Ammon's horn (tissue), 1 donor: ENCODE results near the gene CD44.

Experiments used
- DNase-seq: peaks from one replicate; pipeline ENCODE4 v3.0.0-alpha.2; 2016; ENCODE audit warnings: low spot score

Gene CD44

DNA sequence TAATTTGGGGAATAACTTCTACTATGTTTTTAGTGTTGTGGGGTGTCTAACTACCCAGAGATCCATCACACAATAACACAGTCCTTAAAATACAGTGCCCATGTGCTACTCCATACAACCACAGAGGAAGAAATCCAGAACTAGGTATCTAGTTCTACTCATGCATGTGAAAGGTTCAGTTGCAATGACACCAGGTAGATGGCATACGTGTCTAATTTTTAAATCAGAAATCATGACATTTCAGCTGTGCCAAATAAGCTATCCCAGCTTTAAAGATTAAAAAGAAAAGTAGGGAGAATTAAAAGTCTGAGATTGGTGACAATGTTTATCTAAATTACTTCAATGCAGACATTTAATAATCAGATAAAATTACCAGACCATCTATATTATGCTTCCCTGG is 122.2 kb downstream of the CD44 start:
- DNase-seq, result no peak

DNA sequence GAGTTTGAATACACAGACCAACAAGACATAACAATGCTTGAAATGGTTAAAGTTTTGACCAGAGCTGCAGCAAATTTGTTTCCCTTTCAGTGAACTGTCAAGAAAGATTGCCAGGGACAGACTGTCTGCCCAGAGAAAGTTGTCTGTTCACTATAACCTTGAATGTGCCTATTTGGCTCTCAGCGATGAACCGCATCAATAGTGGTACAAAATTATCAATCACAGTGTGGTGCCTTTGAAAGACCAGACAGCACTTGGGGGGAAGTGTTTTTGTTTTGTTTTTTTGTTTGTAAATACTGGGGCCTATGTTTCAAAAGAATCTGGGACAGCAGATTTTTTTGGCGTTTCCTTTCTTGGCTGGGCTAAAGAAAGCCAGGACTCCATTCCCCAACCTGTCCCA is 123.1 kb downstream of the CD44 start:
- peak; percentile 38 for DNase-seq

DNA sequence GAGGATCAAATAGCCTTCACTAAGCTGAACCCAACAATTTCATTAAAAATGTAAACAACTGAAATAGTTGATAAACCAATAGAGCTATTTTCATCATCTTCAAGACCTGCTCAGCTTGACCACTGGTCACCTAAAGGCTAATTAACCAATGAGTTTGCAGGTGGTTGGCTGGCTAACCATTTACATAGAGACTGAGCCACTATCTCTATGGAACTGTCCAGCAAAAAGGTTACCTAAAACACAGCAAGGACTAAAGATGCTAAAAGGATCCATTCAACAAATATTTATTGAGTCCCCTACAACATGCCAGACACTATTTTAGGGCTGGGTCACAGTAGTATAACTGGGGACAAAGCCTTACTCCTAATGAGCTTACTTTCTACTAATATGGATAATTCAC is 123.8 kb downstream of the CD44 start:
- DNase-seq, result no peak

DNA sequence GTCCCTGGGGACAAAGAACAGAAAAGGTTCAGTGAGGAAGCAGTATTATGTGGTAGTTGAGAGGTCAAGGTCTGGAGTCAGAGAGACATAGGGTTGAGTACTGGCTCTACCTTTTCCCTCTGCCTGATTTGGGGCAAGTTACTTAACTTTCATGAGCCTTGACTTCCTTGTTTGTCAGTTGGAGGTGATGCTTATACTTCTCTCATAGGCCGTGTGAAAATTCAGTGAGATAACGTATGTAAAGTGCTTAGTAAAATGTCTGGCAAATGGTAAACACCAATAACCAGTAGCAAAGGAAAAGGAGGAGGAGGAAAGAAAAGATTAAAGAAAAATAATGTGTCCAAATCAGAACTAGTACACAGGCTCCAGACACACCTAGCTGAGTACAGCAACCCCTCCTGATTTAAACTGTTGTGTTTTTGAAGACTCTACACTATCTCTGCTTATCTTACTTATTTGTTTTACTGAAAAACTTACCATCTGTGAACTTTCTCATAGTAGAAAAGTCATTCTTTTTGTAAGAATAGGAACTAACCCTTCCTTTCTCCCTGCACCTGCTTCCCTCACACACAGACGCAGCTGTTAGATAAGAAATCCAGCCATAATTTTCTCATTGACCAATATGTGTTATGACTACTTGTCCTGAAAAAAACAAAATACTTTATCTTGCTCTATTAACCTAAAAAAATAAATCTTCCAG is 126.9 kb downstream of the CD44 start:
- no peak for DNase-seq

DNA sequence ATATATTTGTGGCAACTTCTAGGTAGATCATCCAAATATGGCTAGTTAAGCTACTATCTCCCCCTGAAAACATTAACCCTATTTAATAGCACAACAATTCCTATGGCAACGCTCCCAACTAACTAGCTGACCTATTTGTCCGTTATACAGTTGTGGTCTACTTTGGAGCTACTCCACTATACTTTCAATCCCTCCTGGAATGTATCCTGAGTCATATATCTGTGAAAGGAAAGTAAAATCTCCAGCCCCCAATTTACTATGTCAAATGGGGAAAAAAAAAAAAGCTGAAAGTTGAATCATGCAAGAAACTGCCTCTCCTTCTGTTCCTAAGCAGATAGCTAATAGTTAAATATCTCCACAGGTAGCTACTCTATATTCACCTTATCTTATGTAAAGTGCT is 128.5 kb downstream of the CD44 start:
- no peak for DNase-seq

DNA sequence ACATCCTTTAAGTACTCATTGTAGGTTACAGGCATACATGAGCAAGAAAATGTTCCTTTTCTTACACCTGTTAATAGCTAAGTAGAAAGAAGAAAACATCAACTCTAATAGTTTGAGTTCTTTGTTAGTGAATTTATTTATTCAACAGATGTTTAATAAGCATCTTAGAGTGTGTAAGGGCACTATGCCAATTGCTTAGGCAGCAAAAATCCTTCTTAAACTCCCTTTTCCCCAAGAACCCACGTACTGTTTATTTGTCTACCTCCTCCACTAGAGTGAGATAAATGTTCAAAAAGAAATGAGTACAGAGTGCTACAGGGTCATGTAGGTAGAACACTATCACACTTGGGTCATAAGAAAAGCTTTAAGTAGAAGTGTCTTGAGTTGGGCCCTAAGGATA is 131.4 kb downstream of the CD44 start:
- DNase-seq, result no peak

DNA sequence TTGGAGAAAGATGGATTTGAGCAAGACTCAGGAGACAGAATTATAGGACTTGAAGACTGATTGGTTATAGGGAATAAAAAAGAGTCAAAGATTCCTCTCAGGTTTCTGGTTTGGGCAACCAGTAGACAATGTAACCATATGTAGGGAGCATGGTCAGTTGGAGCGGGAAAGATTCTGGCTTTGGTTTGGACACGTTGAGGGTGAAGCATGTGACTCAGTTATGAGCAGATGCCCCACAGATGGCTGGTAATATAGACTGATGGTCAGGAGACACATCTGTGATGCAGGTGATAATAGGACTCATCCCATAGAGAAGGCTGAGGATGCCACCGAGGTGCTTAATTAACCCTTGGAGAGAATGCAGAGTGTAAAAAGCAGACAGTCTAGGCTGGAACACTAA is 132.1 kb downstream of the CD44 start:
- no peak for DNase-seq

DNA sequence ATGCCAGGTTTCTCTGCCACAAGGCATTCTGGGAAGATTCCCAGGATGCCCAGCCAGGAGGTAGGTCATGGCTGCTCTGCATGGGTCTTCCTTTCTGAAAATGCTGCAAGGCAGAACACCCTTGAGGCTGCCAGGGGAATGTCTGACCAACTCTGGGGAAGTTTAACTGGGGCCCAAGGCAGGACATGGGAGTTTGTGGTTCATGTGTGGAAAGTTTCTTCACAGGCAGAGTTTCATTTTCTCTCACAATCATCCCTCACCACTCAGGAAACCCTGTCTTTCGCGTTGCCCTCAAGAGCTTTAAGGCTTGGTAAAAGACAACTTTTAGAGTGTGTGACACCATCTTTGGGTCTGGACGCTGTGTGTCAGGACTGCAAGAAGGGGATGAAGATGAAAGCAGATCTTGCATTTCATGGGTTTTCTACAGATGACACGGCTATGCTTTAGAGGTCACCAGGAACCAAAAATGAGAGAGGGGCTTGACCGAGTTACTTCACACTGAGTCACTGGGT is 133.5 kb downstream of the CD44 start:
- peak; percentile 58 for DNase-seq

DNA sequence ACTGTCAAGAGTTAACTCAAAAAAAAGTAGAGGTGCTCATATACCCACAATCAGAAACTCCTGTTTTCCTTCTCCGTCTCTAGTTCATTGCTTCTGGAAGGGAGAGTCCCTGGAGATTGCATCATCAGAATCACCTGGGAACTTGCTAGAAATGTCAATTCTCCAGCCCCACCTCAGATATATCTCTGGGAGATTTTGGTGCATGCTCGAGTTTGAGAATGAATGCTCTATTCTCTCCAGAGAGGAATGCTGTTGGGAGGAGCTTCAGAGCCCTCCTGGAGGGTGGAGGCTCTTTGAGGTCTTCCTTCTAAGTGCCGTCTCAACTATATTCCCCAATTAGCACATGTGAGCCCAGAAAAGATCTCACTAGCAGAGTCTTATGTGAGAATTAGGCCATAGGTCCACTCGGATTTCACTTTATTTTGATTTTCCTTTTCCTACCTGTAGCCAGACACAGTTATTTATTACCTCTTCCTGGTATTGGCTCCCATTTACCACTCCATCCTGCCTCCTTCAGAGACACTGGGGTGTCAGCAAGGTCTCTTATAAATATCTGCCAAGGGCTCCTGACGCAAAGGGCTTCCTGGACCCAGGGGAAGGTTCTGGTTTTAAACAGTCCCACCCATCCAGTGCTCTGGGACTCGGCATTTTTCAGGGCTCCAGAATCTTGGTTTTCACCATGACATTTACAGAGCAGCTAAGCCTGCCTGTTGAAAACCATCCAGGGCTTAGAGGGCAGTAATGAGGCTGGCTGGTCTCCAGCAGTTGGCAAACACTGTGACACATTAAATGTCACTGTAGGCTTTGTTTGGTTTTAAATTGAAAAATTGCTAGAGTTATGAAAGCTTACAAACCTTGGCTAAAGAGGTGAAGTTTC is 136.2 kb downstream of the CD44 start:
- DNase-seq, result peak; percentile 64

DNA sequence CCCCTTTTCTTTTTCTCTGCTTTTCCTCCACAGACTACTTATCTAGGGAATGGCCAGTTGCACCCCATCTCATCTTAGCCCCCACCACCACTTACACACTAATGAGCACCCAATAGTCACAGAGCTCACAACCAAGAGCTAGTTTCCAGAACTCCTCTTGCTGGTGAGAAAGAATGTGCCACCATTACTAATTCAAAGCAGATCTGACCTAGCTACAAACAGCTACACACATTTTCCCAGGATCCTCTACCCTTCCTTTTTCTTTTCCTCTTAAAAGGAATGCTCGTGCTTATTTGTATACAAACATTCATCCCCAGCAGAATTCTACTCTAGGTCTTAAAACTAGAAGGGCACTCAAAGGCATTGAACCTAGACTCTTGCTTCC is 136.8 kb downstream of the CD44 start:
- peak; percentile 59 for DNase-seq

DNA sequence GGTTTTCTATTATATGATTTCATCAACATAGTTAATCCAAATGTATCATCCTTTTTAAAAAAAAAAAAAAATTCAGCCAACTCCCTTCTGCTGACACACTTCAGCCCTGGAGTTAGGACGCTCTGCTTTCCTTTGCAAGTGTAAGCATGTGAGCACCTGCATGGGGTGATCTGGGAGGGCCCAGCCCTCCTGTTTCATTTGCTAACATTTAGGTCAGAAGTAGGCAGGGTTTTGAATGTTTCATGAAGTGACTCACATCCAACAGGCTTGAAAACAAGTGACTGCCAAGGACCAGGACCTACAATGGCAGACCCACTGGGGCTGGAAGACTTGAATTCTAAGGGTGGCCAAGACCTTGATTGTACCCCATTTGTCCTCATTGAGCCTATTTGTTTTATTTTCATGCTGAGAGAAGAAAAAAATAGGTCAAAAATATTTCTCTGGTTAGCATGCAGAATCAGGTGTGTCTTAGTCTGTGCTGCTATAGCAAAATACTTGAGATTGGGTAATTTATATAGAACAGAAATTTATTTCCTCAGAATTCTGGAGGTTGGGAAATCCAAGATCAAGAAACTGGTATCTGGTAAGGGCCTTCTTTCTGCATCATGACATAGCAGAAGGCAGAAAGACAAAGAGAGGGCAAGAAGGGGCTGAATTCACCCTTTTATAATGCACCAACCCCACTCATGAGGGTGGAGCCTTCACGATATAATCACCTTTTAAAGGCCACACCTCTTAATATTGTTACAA is 137.6 kb downstream of the CD44 start:
- DNase-seq, result peak; percentile 69

DNA sequence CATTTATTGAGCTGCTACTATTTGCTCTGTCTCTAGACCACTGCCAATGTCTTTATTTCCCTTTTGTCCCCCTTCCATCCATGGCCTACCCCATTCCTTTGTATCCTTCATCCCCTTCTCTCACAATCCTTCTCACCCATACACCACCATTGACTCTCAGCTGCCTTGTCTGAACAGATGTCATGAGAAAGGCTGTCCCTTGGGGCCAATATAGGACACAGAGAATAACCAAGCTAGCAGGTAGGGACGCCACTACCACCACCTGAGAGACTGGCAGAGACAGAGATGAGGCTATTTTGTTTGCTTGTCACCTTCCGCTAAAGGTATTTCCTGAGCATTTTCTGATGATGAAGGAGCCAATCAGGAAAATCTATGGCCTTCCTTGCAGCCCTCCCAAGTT is 138.9 kb downstream of the CD44 start:
- DNase-seq, result no peak

DNA sequence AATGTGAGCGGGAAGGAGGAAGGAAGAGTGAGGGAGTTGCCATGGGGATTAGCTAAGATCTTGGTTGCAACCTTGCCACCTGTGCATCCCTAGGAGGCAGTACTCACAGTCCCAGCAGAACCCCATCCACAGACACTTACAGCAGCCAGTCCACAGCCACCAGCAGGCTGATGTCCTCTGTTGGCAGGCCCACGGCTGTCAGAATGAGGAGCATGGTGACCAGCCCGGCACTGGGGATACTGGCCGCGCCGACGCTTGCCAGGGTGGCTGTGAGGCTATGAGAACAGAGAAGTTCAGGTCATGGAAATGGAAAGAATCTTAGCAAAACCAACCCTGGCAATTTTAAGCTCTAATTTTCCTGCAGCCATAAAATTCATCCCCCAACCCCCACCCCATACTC is 141.8 kb downstream of the CD44 start:
- DNase-seq, result no peak

DNA sequence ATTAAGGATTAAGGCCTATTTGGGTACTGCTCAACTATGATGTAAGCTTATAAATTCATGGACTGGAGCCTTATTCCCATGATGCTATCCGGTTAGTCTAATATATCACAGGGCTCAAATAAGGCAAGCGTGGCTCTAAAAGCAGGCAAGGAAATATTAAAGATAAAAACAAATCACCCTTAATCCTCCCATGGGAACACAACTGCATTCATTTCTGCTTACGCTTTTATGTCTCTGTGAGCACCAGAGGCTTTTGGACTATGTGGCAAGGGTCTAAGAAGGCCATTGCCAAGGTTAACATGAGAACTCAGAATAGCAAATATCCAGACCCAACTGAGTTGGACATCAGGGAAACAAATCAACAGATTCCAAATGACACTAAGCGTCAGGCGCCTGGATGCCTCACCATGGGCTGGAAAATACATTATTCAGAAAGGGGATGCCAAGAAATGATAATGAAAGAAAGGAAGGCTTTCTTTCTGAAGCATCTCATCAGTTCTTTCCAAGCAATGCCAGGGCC is 142.3 kb downstream of the CD44 start:
- no peak for DNase-seq
